ENCODE results near the gene SEMA3D. TPM values are rescaled to one million over a fixed set of nuclear protein-coding genes. Genes with fewer than 3 reads are reported as not detected.

The SEMA3D gene
- polyA plus RNA-seq, 3 donors, result 44.8 to 46.1 (median 45.9) TPM

DNA sequence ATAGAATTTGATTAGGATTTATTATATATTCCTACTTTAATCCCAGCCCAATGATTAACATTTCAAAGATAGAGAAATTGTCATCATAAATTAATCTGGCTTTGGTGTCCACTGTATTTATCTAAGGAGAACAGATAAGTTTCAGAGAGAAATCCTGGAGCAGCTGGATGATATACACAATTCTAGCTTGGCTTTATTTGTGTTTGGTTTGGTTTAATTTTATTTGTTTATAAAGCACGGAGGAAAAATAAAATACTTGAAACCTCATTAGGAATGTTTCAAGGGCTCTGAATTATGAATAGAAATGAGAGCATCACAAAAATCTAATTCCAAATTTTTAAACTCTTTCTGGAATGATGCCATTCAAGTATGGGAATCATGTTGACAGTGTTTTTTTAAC, 42.1 kb downstream of the SEMA3D start:
- DNase-seq (ENCODE audit: extremely low read depth in 1 of 11, low read depth in 9 of 11, low spot score in 4 of 11), result no peak

DNA sequence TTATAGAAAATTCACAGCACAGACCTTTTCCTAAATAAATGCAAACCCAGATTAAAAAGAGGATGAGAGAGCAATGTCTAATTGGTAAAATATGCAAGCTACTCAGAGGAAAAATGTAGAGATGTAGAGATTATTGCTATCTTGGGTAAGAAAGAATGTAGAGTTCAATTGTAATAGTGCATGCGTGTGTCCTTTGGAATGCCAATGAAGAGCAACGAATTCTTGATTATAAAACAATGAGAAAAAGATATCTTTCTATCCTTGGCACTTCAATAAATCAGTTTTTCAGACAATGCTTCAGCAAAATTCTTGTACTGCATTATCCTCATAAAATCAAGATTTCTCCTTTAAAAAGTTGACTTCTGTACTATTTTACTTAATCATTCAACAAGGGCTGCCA, 50.9 kb downstream of the SEMA3D start:
- no peak for DNase-seq (ENCODE audit: extremely low read depth in 1 of 11, low read depth in 9 of 11, low spot score in 4 of 11)

DNA sequence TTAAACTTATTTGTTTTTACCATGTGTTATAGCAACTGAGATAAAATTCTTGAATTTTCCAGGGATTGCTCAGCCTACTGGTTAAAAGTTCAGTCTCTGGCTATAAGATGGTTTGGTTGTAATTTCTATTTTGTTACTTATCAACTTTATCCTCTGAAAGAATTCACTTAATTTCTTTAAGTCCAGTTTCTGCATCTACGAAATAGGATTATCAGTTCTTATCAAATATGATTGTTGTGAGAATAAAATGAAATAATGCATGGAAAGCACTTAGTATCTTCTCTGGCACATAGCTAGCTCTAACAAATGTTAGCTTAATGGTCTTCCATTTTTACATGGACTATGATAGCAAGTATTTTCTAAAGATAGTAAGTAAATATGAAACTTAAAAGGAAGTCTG, 53.3 kb downstream of the SEMA3D start:
- DNase-seq (ENCODE audit: extremely low read depth in 1 of 11, low read depth in 9 of 11, low spot score in 4 of 11), result no peak

DNA sequence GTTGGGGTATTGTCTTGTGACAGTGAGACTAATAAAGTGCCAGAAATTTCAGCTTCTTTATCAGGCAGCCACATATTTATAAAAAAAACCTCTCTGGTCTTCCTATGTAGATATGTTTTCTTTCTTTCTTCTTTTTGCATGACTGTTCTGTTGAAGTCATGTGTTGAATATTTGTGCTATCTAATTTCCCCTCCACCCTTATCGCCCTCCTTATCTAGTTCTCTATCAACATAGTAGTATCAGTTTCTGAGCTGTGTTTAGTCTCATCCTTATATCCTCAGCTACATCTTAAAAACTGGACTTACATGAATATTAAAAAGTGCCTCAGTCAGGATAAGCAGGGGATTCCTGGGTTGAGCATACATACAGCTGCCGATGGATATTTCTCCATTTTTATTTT, 53.9 kb downstream of the SEMA3D start:
- DNase-seq (ENCODE audit: extremely low read depth in 1 of 11, low read depth in 9 of 11, low spot score in 4 of 11), result no peak

DNA sequence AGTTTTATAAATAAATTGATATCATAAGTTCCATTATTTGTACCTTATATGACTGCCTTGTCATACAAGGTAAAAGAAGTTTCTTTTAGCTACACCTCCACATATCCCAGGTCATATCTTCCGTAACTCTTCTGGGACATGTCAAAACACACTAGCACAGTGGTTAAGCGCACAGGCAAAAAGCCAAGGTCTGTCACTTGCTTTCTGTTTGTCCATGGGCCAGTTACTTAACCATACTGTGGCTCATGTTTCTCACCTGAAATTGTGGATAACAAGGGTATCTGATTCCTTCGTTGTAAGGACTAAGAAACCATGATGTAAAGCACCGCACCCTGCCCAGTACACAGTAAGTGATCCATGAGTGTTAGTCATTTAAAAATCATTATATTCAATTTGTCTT, 56.2 kb downstream of the SEMA3D start:
- no peak for DNase-seq (ENCODE audit: extremely low read depth in 1 of 11, low read depth in 9 of 11, low spot score in 4 of 11)

DNA sequence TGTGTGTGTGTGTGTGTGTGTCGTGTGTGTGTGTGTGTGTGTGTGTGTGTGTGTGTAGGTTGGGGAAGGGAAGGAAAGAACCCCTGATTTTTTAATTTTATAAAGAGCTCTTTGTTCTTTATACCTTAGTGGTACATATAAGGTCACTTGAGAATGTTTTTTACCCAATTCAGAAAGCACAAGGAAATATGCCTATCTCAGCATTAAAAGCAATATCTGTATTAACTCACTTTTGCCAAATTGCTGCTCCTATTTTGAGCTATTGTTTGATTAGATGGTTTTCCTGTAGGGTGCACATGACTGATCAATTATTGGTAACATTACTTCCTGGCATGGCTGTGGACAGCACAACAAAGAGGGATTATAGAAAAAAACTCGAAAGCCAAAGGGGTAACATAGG, 60.5 kb downstream of the SEMA3D start:
- DNase-seq (ENCODE audit: extremely low read depth in 1 of 11, low read depth in 9 of 11, low spot score in 4 of 11), result no peak

DNA sequence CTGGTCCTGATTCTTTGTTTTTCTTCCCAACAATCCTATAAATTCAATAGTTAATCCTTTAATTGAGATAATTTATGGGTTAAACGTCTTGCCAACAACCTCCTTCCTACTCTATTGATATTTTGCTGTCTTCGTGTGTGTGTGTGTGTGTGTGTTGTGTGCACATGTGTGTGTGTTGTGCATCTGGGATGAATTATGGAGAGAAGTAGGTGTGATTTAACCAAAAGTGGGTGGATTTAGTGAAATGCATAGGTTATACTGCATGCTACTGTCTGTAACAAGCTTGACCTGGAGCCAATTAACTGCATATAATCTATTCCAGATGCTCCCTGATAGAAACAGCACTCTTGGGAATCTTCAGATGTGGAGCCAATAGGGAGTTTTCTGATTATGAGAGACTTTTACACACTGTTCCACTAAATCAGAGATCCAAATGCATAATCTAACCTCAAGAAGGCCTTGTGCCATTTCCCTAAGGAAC, 61.2 kb downstream of the SEMA3D start:
- peak in 2 of 11 donors; percentile 32 to 38 for DNase-seq (ENCODE audit: extremely low read depth in 1 of 11, low read depth in 9 of 11, low spot score in 4 of 11)

DNA sequence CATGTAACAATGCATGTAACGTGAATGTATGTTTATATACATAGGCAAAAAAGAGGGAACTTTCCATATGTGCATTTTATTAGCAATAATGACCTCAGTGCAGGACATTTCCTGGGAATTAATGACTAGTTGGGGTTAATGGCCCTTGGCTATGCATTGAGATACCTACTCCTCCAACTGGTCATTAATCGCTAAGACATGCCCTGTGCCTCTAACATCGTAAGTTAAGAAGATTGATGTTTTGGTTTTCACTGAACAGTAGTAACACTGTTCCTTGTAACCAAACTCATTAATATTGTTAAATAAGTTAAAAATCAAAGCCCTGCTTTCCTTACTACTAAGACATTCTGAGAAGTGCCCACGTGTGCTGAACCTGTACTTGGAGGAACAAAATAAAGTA, 61.7 kb downstream of the SEMA3D start:
- peak in 5 of 11 donors; percentile 29 to 49 (median 41) for DNase-seq (ENCODE audit: extremely low read depth in 1 of 11, low read depth in 9 of 11, low spot score in 4 of 11)

DNA sequence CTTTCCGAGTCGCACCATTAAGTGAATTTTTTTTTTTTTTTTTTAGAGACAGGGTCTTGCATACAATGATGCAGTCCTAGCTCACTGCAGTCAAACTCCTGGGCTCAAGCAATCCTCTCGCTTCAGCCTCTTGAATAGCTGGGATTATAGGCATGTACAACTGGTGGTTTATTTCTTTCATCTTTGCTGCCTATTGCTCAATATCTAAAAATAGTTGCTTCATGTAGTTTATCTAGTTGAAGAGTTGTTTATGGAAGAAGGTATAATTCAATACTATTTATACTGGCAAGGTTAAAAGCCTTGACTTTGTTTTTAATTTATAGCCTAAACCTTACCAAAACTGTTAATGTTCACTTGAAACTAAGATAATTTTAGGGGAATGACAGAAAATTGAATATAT, 66.9 kb downstream of the SEMA3D start:
- no peak for DNase-seq (ENCODE audit: extremely low read depth in 1 of 11, low read depth in 9 of 11, low spot score in 4 of 11)

DNA sequence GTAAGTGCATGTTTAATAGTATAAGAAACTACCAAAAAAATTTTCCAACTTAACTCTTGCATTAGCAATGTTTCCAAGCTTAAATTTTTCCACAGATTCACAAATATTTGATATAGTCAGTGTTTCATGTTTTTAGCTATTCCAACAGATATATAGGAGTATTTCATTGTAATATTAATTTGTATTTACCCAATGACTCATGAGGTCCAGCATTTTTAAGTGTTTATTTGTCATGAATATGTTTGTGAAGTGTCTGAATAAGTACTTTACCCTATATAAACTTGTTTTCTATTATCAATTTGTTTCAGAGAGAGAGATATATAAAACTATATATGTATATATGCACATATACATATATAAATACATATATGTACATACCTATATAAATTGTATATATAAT, 71.0 kb downstream of the SEMA3D start:
- DNase-seq (ENCODE audit: extremely low read depth in 1 of 11, low read depth in 9 of 11, low spot score in 4 of 11), result no peak

DNA sequence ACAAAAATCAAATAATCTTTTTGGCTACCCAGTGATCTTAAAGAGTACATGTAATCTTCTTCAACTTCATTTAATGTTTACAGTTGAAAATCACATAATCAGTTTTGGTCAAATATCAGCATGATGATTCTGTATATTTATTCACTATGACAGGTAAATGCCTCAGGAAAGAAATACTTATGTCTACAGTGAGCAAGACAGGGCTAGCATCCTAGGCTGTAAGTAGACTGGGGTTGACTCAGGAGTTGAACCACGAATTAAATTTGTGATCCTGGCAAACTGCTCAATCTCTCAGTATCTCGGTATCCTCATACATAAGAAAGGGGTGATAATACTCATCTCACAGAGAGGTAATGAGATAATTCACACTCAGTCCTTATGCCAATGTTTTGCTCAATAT, 71.8 kb downstream of the SEMA3D start:
- no peak for DNase-seq (ENCODE audit: extremely low read depth in 1 of 11, low read depth in 9 of 11, low spot score in 4 of 11)

DNA sequence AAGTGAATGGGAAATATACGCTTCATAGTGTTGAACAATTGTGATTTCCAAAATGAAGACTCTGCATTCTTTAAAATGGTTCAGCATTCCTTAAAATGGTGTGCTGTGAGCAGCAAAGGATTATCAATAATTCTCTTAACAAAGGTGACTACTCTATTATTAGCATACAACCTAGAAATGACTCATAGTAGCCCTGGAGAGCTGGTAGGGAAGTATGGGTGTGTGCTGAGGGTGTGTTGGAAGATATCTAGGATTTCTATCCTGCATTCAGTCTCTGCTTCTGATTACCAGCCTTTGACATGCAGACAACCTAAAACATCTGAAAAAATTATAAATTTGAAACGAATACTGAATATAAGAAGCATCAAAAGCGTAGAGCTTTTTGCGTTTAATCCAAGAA, 72.5 kb downstream of the SEMA3D start:
- no peak for DNase-seq (ENCODE audit: extremely low read depth in 1 of 11, low read depth in 9 of 11, low spot score in 4 of 11)

DNA sequence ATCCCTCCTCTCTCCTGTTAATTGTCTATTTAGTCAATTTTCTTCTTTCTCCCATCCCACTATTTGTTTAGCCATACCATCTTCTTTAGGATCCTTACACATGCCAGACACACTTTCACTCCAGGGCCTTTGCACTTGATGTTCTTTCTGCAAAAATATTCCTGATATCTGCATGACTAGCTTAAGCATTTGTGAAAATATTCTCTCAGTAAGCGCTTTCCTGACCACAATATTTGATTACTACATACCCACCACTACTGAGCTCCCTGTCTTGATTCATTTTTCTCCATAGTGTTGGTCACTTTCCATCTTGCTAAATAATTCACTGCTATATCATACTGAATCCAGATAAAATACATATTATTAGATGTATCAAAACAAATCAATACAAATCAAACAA, 75.1 kb downstream of the SEMA3D start:
- no peak for DNase-seq (ENCODE audit: extremely low read depth in 1 of 11, low read depth in 9 of 11, low spot score in 4 of 11)

DNA sequence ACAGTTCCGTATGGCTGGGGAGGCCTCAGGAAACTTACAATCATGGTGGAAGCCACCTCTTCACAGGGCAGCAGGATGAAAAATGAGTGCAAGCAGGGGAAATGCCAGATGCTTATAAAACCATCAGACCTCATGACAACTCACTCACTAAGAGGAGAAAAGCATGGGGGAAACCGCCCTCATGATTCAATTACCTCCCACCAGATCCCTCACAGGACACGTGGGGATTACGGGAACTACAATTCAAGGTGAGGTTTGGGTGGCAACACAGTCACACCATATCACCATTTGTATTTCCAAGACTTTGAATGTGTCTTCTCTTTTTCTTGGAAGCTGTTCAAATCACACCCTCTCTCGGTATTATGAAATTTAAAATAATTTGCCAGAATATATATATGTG, 80.1 kb downstream of the SEMA3D start:
- no peak for DNase-seq (ENCODE audit: extremely low read depth in 1 of 11, low read depth in 9 of 11, low spot score in 4 of 11)

DNA sequence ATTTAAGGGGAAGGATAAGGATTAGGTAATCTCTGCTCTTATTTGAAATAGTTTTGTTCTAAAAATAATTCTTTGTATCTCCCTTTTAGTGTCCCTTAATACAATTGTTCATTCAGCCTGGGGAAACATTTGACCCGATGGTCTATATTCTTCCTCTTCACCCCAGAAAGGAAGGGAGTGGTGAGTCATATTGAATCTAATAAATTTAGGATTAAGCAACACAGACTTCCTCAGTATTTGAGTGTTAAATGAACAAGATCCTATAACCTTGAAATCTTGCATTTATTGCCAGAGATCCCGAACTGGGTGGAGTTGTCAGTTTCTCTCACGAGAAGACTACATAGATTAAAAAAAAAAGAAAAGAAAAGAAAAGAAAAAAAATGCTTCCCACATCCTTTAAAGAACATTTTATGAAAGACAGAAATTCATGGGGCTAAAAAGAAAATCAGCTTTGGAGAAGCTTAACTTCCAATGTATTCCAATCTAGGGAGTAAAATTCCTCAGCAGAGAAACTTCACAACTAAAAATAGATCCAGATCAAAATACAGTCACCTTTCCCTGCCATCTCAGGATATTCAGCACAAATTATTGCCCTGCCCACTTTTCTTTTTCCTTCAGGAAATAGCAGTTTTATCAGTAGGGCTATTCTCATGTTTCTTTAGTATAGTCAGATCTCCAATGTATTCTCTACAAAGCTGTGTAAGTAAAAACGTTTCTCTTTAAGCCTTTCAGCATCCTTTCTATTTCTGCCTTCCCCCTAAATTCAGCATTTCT, 82.2 kb downstream of the SEMA3D start:
- DNase-seq (ENCODE audit: extremely low read depth in 1 of 11, low read depth in 9 of 11, low spot score in 4 of 11), result no peak

DNA sequence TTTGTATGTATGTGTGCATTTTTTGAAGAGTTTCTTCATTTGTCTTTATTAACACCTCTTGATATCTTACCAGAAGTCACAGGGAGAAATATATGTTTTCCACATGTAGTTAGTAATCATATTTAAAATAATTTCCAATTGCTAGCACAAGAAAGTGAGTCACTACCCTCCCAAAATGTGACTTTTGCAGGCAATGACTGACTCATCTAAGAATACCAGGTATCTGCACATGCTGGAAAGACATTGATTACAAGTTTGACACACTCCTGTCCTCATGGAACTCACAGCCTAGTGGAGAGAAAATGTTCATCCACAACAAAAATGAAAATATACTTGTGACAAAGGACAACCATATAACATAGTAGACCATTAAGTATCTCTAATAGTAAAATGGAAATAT, 82.9 kb downstream of the SEMA3D start:
- no peak for DNase-seq (ENCODE audit: extremely low read depth in 1 of 11, low read depth in 9 of 11, low spot score in 4 of 11)

DNA sequence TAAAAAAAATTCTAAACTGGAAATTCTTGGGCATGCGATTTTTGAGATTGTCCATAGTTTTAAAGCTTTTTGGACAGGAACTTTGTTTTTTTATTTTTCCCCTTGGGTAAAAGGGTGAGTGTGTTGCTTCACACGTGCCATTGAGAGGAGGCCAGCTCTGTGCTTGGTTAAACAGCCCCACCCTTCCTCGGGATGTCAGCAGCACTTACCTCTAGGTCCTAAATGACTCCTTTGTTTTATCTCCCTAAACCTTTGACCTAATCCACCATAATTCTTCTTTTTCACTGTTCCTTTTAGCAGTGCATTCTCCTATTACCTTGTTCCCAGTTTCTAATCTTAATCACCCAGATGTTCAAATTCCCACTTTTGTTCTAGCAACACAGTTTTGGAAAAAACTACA, 83.5 kb downstream of the SEMA3D start:
- peak in 1 of 11 donors; percentile 25 for DNase-seq (ENCODE audit: extremely low read depth in 1 of 11, low read depth in 9 of 11, low spot score in 4 of 11)

DNA sequence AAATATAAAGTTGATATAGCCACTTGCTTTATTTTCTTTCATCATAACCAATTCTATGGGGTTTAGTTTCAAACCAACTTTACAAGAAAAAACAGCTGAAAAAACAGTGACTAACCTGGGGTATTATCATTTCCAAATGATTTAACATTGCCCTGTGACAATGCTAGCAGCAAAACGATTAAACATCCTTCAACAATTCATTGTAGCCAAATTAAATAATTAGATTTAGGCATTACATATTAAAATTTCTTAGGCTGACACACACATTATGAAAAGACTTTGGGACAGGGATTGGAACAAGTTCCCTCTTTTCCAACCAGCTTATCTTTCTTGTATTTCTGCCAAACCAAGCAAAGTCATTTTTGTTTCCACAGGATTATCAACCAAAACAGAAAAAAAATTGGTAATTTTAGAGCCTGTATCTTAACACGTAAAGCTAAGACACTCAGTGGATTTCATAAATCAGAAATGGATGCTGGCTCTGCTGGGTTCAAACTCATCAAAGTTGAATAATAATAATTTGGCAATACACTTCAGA, 84.0 kb downstream of the SEMA3D start:
- DNase-seq (ENCODE audit: extremely low read depth in 1 of 11, low read depth in 9 of 11, low spot score in 4 of 11), result no peak

DNA sequence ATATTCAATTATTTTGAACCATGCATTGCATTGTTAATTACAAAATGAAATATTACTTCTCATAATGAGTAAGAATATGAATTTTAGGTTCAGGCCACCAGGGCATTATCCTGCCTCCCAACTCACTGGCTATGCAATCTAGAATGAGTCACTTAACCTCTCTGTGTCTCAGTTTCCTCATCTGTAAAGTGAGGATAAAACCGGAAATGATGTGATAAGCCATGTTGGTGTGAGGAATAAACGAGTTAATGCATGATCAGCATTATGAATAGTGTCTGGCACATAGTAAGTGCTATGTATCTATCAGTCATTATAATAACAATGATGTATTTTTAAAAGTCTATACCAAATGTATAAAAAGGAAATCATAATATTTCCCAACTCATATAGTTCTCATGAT, 85.5 kb downstream of the SEMA3D start:
- DNase-seq (ENCODE audit: extremely low read depth in 1 of 11, low read depth in 9 of 11, low spot score in 4 of 11), result no peak

DNA sequence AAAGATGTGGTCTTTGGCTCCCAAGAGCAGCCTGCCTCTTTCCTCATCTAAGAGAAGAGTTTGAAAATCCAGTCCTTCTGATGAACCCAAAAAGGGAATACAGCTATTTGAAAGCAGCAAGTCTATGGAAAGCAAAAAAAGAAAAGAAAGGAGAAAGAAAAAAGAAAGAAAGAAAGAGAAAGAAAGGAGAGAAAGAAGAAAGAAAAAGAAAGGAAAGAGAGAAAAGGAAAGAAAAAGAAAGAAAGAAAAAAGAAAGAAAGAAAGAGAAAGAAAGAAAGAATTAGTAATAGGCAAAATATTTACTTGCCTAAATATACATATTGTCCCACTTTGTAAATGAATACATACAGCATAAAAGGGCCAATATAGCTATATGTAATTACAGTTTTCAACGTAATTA, 89.0 kb downstream of the SEMA3D start:
- no peak for DNase-seq (ENCODE audit: extremely low read depth in 1 of 11, low read depth in 9 of 11, low spot score in 4 of 11)

DNA sequence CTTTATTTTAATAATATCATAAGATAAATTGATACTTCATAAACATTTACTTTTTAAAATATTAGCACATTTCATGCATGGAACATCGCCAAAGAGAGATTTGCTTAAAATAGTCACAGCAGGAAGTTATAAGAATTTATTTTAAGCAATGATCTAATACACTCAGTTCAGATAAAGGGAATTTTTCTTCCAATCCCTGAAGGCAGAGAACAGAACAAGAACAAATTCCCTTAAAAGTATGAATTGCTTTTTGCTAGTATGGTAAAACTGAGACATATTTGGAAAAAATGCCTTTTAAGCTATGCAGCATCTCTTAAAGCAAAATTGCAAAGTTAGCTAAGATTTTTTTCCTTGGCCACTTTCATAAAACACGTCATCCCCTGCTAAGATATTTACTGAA, 91.0 kb downstream of the SEMA3D start:
- DNase-seq (ENCODE audit: extremely low read depth in 1 of 11, low read depth in 9 of 11, low spot score in 4 of 11), result no peak
